ENCODE data around the gene PAWR.

GRCh38 chr12:79546466-79547043, 144.2 kb downstream of the PAWR start:
- TF ChIP-seq EZH2phosphoT487 (IDR thresholded peaks at IDR 0.05; ENCODE audit: insufficient read depth, low read depth) (no peak), EZH2 (IDR thresholded peaks at IDR 0.05; ENCODE audit: insufficient read depth, poor library complexity, severe bottlenecking) (no peak)
